CD4-positive, alpha-beta T cell (primary cell): ENCODE data around the gene TMEM131L. TPM values are rescaled to one million over a fixed set of nuclear protein-coding genes. Genes with fewer than 3 reads are reported as not detected.

Experiments used
- ATAC-seq: fragments of 200-7000 bp; cut with Tn5 transposase; one replicate; pipeline ENCODE4 v1.10.0; 2022; ENCODE audit warnings: mild to moderate bottlenecking; ENCODE audit not compliant: poor library complexity
- CTCF ChIA-PET: fragments of 350-600 bp; sonication (Branson Sonifier 250); formaldehyde crosslinking; loops from one replicate; lab custom pipeline; 2021; ENCODE audit warnings: antibody characterized with exemption, inconsistent platforms; lab: Charles Lee
- POLR2A ChIA-PET: fragments of 350-600 bp; sonication (Branson Sonifier 250); formaldehyde crosslinking; loops from one replicate; lab custom pipeline; 2021; ENCODE audit warnings: antibody characterized with exemption, inconsistent platforms; lab: Charles Lee
- DNase-seq, 14 experiments: peaks; one replicate each; pipeline ENCODE4 v3.0.0-alpha.2; 2013 to 2020; ENCODE audit warnings: mixed read lengths in 2 of 14
- H3K27ac ChIP-seq, 2 donors: one replicate each; pipeline versions ENCODE4 v1.5.1 to v1.7.0; 2013; ENCODE audit warnings: low read length in 2 of 2, low read depth in 1 of 2, mild to moderate bottlenecking in 1 of 2
- H3K27me3 ChIP-seq, 2 experiments: 1 replicate in 1 of 2; 2 replicates in 1 of 2; pipeline versions ENCODE4 v1.6.1 to v1.7.0; 2013; ENCODE audit warnings: low read length in 2 of 2, control low read depth in 1 of 2, mild to moderate bottlenecking in 1 of 2, moderate library complexity in 1 of 2; ENCODE audit not compliant: insufficient read depth in 2 of 2, control insufficient read depth in 1 of 2
- H3K36me3 ChIP-seq: one replicate; pipeline ENCODE4 v1.6.1; 2013; ENCODE audit warnings: low read length, control low read depth; ENCODE audit not compliant: insufficient read depth
- H3K4me1 ChIP-seq: one replicate; pipeline ENCODE4 v1.6.1; 2013; ENCODE audit warnings: low read length, control low read depth; ENCODE audit not compliant: insufficient read depth
- H3K4me3 ChIP-seq: one replicate; pipeline ENCODE4 v1.5.1; 2013; ENCODE audit warnings: mild to moderate bottlenecking, low read length, moderate library complexity
- H3K9me3 ChIP-seq, 2 experiments: 1 replicate in 1 of 2; 2 replicates in 1 of 2; pipeline versions ENCODE4 v1.6.1 to v1.7.0; 2013; ENCODE audit warnings: low read length in 2 of 2, mild to moderate bottlenecking in 2 of 2, control low read depth in 1 of 2, moderate library complexity in 1 of 2; ENCODE audit not compliant: control insufficient read depth in 1 of 2, insufficient read depth in 1 of 2
- H3K27ac Mint-ChIP-seq: one replicate; pipeline ENCODE4 v1.8.0; 2020; ENCODE audit warnings: mixed read lengths
- H3K27me3 Mint-ChIP-seq: one replicate; pipeline ENCODE4 v1.8.0; 2021; ENCODE audit warnings: mixed read lengths
- H3K36me3 Mint-ChIP-seq: one replicate; pipeline ENCODE4 v1.8.0; 2021; ENCODE audit warnings: low read depth, mixed read lengths
- H3K4me1 Mint-ChIP-seq: one replicate; pipeline ENCODE4 v1.8.0; 2021; ENCODE audit warnings: low read depth, mixed read lengths
- H3K4me3 Mint-ChIP-seq: one replicate; pipeline ENCODE4 v1.8.0; 2020; ENCODE audit warnings: mild to moderate bottlenecking, mixed read lengths
- H3K9me3 Mint-ChIP-seq: one replicate; pipeline ENCODE4 v1.8.0; 2020; ENCODE audit warnings: mixed read lengths
- intact Hi-C, 2 experiments: fragments of 100-400 bp; cut with DNase I in 1 of 2; cut with micrococcal nuclease in 1 of 2; formaldehyde crosslinking; loops; one replicate each; pipeline versions ENCODE4 v1.15.1 to v1.9.0; 2023 to 2025; cut with DNase I, micrococcal nuclease
- total RNA-seq, 174 experiments: library from RNA in 2 of 174; stranded (reverse) in 2 of 174; gene quantifications; one replicate each; pipeline ENCODE4 v1.2.3 and lab custom pipeline; 2021 to 2026
- TF ChIP-seq, protein P1 (sequence below): fragments of 200-600 bp; IDR thresholded peaks from one replicate; pipeline ENCODE4 v1.8.0; 2022; ENCODE audit warnings: antibody characterized with exemption, mild to moderate bottlenecking

TMEM131L gene
- total RNA-seq, 2 experiments from 2014 or later, result 101 to 106 TPM

DNA sequence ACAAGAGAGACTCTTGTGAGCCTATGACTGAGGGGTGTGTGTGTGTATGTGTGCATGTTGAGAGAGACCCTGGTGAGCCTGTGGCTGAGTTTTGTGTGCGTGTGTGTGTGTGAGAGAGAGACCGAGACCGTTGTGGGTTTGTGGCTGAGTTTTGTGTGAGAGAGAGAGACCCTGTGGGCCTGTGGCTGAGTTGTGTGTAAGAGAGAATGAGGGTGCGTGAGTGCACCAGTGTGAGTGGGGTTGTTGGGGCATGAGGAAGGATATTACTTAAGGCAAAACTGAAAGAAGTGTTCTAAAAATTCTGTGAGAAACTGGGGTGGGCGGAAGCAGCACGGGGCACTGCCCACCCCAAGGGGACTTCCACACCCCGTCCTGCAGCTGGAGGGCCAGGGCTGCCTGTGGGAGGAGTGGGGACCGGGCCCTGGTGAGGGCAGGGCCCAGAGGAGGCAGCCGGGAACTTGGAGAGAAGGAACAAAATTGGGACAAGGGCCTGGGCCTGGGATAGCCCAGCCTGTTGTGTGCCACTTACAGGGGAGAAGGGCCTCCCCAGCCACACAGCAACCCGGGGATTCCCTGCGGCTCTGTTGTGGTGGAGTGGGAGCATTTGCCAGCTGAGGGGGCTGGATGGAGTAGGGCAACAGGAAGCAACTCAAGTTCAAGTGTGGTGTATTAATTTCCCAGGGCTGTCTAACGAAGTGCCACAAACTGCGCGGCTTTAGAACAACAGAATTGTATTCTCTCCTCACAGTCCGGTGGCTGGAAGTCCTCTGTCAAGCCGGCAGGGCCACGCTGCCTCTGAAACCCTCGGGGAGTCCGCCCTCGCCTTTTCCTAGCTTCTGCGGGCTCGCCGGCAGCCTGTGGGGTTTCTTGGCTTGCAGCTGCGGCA, 22.1 kb downstream of the TMEM131L start:
- Mint-ChIP-seq H3K27ac (peak overlapping the region; percentile 92), H3K9me3 (no peaks in the 10 kb centered on the region), H3K4me3 (peak overlapping the region; percentile 88), H3K27me3 (no peaks in the 10 kb centered on the region), H3K36me3 (peaks cover 56% of the 10 kb centered on the region), H3K4me1 (peaks cover 82% of the 10 kb centered on the region)
- DNase-seq (peak in 13 of 14 experiments; percentile 50 to 94 (median 67)), ATAC-seq (peak; percentile 65)
- ChIA-PET POLR2A (interaction anchor here (0.8 to 15.7 kb wide), 15 partner anchors 9 to 117 kb away, joined by 3 to 434 read pairs (median 4); partner anchors contain the start of gene TMEM131L), CTCF (interaction anchor here (0.6 to 1.6 kb wide), 4 partner anchors 8 to 55 kb away, joined by 3 to 6 read pairs (median 4); no protein-coding TSS in a partner anchor)
- peaks cover 68% of the 10 kb centered on the region for H3K4me1 ChIP-seq
- intact Hi-C loops, result loop anchor here (1.0 to 5.0 kb wide), 4 partner anchors 9 to 84 kb away; no protein-coding TSS in a partner anchor
- TF ChIP-seq, protein P1, sequence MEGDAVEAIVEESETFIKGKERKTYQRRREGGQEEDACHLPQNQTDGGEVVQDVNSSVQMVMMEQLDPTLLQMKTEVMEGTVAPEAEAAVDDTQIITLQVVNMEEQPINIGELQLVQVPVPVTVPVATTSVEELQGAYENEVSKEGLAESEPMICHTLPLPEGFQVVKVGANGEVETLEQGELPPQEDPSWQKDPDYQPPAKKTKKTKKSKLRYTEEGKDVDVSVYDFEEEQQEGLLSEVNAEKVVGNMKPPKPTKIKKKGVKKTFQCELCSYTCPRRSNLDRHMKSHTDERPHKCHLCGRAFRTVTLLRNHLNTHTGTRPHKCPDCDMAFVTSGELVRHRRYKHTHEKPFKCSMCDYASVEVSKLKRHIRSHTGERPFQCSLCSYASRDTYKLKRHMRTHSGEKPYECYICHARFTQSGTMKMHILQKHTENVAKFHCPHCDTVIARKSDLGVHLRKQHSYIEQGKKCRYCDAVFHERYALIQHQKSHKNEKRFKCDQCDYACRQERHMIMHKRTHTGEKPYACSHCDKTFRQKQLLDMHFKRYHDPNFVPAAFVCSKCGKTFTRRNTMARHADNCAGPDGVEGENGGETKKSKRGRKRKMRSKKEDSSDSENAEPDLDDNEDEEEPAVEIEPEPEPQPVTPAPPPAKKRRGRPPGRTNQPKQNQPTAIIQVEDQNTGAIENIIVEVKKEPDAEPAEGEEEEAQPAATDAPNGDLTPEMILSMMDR, result no peak
- peaks cover 15% of the 10 kb centered on the region for H3K36me3 ChIP-seq
- H3K9me3 ChIP-seq, result no peaks in the 10 kb centered on the region
- H3K4me3 ChIP-seq, result peak overlapping the region; percentile 57
- H3K27ac ChIP-seq, result peak overlapping the region; percentile 92 to 94
- no peaks in the 10 kb centered on the region for H3K27me3 ChIP-seq

DNA sequence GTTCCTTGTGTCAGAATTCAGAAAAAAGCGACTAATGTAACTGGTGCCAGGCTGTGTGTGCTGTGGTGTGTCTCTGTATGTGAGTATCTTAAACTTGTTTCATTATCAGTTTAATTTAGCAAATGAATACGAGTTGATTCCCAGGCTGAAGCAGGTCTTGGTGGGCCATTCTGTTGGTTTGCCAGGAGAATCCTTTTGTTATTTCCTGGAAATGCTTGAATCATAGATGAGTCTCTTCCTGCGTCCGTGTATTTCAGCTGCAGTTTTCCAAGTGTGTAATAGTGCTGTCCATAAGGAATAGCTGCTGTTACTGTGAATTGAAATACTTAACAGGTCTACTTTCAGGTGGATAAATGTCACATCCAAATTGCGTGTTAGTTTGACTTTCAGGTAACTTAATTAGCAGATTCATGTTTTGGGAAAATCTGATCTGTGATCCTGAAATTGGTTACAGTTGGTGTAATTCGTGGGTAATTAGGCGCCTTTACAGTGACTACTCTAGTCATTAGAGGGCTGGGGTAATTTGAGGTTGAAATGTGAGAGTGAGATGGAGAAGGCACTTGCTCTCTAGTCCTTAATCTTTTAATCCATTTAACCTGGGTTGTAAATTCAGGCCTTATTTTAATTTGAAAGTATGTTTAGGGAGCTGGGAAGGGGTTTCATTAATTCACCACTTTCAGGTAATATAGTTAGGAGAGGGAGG, 23.8 kb downstream of the TMEM131L start:
- Mint-ChIP-seq H3K27ac (peak overlapping the region; percentile 92), H3K4me1 (peaks cover 88% of the 10 kb centered on the region), H3K27me3 (no peaks in the 10 kb centered on the region), H3K4me3 (peak overlapping the region; percentile 88), H3K9me3 (no peaks in the 10 kb centered on the region), H3K36me3 (peaks cover 53% of the 10 kb centered on the region)
- DNase-seq, result no peak
- peak overlapping the region; percentile 92 to 94 for H3K27ac ChIP-seq
- TF ChIP-seq, protein P1, result no peak
- H3K4me3 ChIP-seq, result peak overlapping the region; percentile 57
- H3K9me3 ChIP-seq, result no peaks in the 10 kb centered on the region
- ATAC-seq, result no peak
- H3K36me3 ChIP-seq, result peaks cover 15% of the 10 kb centered on the region
- POLR2A ChIA-PET, result interaction anchor here (1.1 to 15.7 kb wide), 3 partner anchors 7 to 46 kb away, joined by 3 to 434 read pairs (median 55); partner anchors contain the start of gene TMEM131L
- intact Hi-C loops, result loop anchor here (2.0 to 5.0 kb wide), 3 partner anchors 32 to 82 kb away; no protein-coding TSS in a partner anchor
- H3K27me3 ChIP-seq, result no peaks in the 10 kb centered on the region
- peaks cover 77% of the 10 kb centered on the region for H3K4me1 ChIP-seq
- CTCF ChIA-PET, result interaction anchor here (1.5 to 1.6 kb wide), 3 partner anchors 11 to 57 kb away, joined by 3 to 6 read pairs (median 3); no protein-coding TSS in a partner anchor

DNA sequence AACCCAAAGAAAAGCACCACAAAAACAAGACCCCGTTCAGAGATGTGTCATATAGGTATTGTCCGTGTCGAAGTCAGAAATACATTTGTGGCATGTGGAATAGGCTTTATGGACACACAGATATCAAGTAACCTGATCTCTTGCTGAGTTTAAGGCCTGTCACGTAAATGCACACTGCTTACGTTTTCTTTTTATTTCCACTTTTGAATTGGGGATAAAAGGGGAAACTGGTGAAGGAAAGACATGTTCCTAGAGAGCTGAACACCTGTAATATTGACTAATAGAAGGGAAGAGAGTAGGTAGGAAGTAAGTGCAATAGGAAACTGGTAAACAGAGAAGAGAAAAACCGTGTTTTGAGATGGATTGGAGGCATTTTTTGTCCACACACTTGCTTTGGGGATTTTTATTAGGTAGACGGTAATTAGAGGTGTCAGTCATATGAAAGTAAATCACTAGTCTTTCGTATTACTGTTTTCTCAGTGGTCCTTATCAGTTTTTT, 24.9 kb downstream of the TMEM131L start:
- POLR2A ChIA-PET, result interaction anchor here (1.1 to 15.7 kb wide), 3 partner anchors 17 to 45 kb away, joined by 3 to 434 read pairs (median 4); partner anchors contain the start of gene TMEM131L
- H3K9me3 Mint-ChIP-seq, result no peaks in the 10 kb centered on the region
- peaks cover 9% of the 10 kb centered on the region for H3K36me3 ChIP-seq
- peak overlapping the region; percentile 64 for H3K4me3 Mint-ChIP-seq
- intact Hi-C loops, result loop anchor here in 1 of 2 experiments (2.0 kb wide), 1 partner anchor 58 kb away; no protein-coding TSS in a partner anchor
- H3K27ac ChIP-seq, result peak overlapping the region; percentile 14 to 92
- no peaks in the 10 kb centered on the region for H3K9me3 ChIP-seq
- no peak for ATAC-seq
- DNase-seq, result no peak
- H3K36me3 Mint-ChIP-seq, result peaks cover 50% of the 10 kb centered on the region
- H3K27me3 Mint-ChIP-seq, result no peaks in the 10 kb centered on the region
- H3K4me1 Mint-ChIP-seq, result peaks cover 88% of the 10 kb centered on the region
- H3K27me3 ChIP-seq, result no peaks in the 10 kb centered on the region
- H3K4me1 ChIP-seq, result peaks cover 87% of the 10 kb centered on the region
- CTCF ChIA-PET, result interaction anchor here (1.5 to 2.1 kb wide), 4 partner anchors 12 to 58 kb away, joined by 3 to 7 read pairs (median 4); no protein-coding TSS in a partner anchor
- TF ChIP-seq, protein P1, result no peak
- peak overlapping the region; percentile 92 for H3K27ac Mint-ChIP-seq
- peak overlapping the region; percentile 57 for H3K4me3 ChIP-seq
